Activated CD4-positive, alpha-beta memory T cell treated with anti-CD3 and anti-CD28 coated beads, Interleukin-2, amount 10 ng/mL, durations not matched to agents 7 days and 5 days (primary cell): ENCODE results near the gene OTOG. TPM values are rescaled to one million over a fixed set of nuclear protein-coding genes. Genes with fewer than 3 reads are reported as not detected.

Experiments
- CTCF ChIA-PET: fragments of 350-600 bp; sonication (Branson Sonifier 250); formaldehyde crosslinking; loops from one replicate; lab custom pipeline; 2021; ENCODE audit warnings: antibody characterized with exemption, inconsistent platforms; lab: Charles Lee
- POLR2A ChIA-PET: fragments of 350-600 bp; sonication (Branson Sonifier 250); formaldehyde crosslinking; loops from one replicate; lab custom pipeline; 2021; ENCODE audit warnings: antibody characterized with exemption; lab: Charles Lee
- DNase-seq: peaks from one replicate; pipeline ENCODE4 v3.0.0-alpha.2; 2020
- H3K27ac Mint-ChIP-seq: one replicate; pipeline ENCODE4 v1.8.0; 2021; ENCODE audit warnings: mild to moderate bottlenecking, mixed read lengths
- H3K27me3 Mint-ChIP-seq: one replicate; pipeline ENCODE4 v1.8.0; 2021; ENCODE audit warnings: mixed read lengths
- H3K36me3 Mint-ChIP-seq: one replicate; pipeline ENCODE4 v1.8.0; 2021; ENCODE audit warnings: low read depth, mixed read lengths
- H3K4me1 Mint-ChIP-seq: one replicate; pipeline ENCODE4 v1.8.0; 2021; ENCODE audit warnings: mixed read lengths
- H3K4me3 Mint-ChIP-seq: one replicate; pipeline ENCODE4 v1.8.0; 2021; ENCODE audit warnings: mild to moderate bottlenecking, mixed read lengths
- H3K9me3 Mint-ChIP-seq: one replicate; pipeline ENCODE4 v1.8.0; 2021; ENCODE audit warnings: mixed read lengths
- total RNA-seq, 2 experiments: library from RNA; stranded (reverse); gene quantifications; one replicate each; pipeline ENCODE4 v1.2.3, GENCODE V29; 2021

OTOG gene
- total RNA-seq, 2 experiments from 2014 or later, result not detected

DNA sequence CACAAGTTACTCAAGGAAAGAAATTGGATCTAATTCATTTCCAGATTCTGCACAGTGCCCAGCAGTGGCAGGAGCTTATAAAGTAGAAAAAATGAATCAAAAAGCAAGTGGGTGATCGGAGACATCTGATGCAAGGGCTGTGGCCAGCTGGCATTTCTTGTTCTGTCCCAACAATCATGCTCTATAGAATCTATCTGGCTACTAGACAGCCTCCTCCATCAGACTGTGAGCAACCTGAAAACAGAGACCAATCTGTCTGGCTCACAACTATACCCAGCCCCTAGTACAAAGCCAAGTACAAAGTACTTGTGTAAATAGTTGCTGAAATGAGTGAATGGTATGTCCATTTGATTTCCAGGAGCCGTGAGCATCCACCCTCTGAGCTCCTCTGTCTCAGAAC lies 14.3 kb upstream of the OTOG start:
- H3K4me1 Mint-ChIP-seq, result no peaks in the 10 kb centered on the region
- H3K27ac Mint-ChIP-seq, result no peak overlapping the region
- POLR2A ChIA-PET, result no interaction called here
- DNase-seq, result no peak
- H3K9me3 Mint-ChIP-seq, result no peaks in the 10 kb centered on the region
- CTCF ChIA-PET, result no interaction called here
- H3K27me3 Mint-ChIP-seq, result peaks cover 21% of the 10 kb centered on the region
- no peaks in the 10 kb centered on the region for H3K36me3 Mint-ChIP-seq
- H3K4me3 Mint-ChIP-seq, result no peak overlapping the region

DNA sequence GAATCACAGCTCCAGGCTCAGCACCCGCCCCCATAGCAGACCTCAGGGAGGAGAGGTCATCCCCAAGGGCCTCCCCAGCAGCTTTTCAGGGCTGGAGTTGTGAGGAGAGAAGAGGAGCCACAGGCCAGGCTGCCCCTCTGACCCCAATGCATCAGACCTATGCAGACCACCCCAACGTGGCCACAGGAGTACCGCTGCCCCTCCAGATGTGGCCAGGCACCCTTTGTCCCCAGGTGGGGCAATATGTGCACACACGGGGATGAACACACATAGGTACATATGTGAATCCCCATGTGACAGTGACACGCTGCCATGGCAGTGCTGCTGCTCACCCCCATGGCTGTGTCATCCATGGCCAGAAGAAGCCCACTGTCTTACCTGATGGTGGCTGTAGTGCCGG lies 13.7 kb upstream of the OTOG start:
- H3K9me3 Mint-ChIP-seq, result no peaks in the 10 kb centered on the region
- DNase-seq, result no peak
- H3K36me3 Mint-ChIP-seq, result no peaks in the 10 kb centered on the region
- ChIA-PET POLR2A (no interaction called here), CTCF (no interaction called here)
- peaks cover 22% of the 10 kb centered on the region for H3K27me3 Mint-ChIP-seq
- H3K4me3 Mint-ChIP-seq, result no peak overlapping the region
- no peak overlapping the region for H3K27ac Mint-ChIP-seq
- H3K4me1 Mint-ChIP-seq, result no peaks in the 10 kb centered on the region

DNA sequence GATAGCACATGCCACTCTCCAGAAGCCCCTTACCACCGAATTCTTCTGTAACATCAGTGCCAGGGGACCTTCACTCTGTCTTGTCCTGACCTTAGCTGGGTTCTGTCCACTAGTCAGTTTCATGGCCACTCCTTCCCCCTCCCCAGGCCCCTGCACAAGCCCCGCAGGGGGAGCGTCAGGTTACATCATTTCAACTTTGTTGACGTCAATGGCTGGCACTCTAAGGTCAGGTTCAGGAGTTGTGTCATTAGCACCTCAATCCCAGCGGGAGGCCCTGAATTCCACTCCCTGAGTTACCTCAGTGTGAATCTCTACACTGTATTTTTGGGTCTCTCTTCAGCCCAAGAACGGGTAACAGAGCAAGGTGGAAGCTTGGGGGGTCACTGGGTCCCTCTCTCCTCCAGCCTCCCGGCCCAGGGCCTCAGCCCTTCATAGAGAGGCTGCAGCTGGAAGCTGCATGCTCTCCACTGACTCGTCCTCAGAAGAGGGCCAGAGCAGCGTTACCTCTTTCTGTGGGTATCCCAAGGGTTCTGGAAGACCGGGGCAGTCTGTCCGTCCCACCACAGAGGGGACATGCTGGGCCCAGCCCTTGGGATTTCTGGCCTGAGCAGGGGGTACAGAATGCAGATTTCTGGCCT lies 13.2 kb upstream of the OTOG start:
- peaks cover 24% of the 10 kb centered on the region for H3K27me3 Mint-ChIP-seq
- DNase-seq, result no peak
- no peaks in the 10 kb centered on the region for H3K36me3 Mint-ChIP-seq
- H3K4me1 Mint-ChIP-seq, result no peaks in the 10 kb centered on the region
- no peak overlapping the region for H3K27ac Mint-ChIP-seq
- H3K4me3 Mint-ChIP-seq, result no peak overlapping the region
- POLR2A ChIA-PET, result no interaction called here
- CTCF ChIA-PET, result no interaction called here
- no peaks in the 10 kb centered on the region for H3K9me3 Mint-ChIP-seq

DNA sequence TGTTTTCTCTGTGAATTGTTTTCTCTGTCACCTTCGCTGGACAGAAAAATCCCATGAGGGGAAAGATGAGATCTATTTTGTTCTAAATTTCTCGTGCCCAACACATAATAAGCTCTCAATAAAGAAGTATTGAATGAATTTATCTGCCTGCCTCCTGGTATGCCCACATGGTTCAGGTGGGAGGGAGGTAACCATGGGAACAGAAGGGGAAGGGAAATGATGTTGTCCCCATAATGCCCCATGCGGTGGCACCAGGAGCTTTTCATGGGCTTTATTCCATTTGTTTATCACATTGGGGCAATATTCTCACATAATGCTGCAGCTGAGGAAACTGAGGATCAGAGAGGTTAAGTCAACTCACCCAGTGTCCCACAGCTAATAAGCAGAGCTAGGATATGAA lies 11.6 kb upstream of the OTOG start:
- H3K27me3 Mint-ChIP-seq, result peaks cover 28% of the 10 kb centered on the region
- no peaks in the 10 kb centered on the region for H3K36me3 Mint-ChIP-seq
- no peak overlapping the region for H3K4me3 Mint-ChIP-seq
- ChIA-PET CTCF (no interaction called here), POLR2A (no interaction called here)
- no peaks in the 10 kb centered on the region for H3K4me1 Mint-ChIP-seq
- H3K9me3 Mint-ChIP-seq, result no peaks in the 10 kb centered on the region
- H3K27ac Mint-ChIP-seq, result no peak overlapping the region
- no peak for DNase-seq

DNA sequence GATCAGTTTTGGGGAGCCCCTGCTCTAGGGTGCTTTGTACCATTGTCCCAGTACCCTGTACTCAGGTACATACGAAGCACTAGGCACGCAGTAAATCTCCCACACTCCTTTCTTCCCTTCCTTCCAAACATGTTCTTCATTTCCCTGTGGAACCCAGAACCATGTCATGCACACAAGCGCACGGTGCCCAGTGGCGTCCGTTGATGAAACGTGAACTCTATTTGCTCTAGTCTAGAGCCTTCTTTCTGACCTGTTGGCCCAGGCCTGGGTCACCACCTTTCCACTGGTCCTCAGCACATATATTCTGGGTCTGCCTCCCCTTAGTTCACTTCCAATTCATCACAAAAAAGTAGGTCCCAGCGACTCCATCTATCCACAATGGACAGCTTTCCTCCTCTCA lies 9.8 kb upstream of the OTOG start:
- no peak for DNase-seq
- POLR2A ChIA-PET, result no interaction called here
- CTCF ChIA-PET, result no interaction called here
- H3K27ac Mint-ChIP-seq, result no peak overlapping the region
- H3K4me1 Mint-ChIP-seq, result no peaks in the 10 kb centered on the region
- H3K4me3 Mint-ChIP-seq, result no peak overlapping the region
- peaks cover 31% of the 10 kb centered on the region for H3K27me3 Mint-ChIP-seq
- H3K36me3 Mint-ChIP-seq, result no peaks in the 10 kb centered on the region
- H3K9me3 Mint-ChIP-seq, result no peaks in the 10 kb centered on the region

DNA sequence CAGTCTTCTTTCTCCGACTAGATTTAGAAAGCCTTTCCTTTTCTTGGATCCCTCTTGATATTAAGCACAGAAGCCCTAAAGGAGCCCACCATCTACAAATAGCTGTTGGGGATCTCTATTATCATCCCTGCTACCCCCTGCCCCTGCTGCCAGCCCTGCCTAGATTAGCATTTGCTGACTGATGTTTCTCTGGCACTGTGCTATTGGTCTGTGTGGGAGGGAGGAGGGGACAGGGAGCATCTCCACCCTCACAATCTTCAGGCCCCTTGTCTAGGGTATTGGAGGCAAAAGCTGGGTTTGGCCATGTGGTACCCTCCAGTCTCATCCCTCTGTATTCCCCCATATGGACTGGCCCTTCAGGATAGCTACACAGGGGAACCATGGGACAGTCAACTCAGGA lies 9.0 kb upstream of the OTOG start:
- CTCF ChIA-PET, result no interaction called here
- no peaks in the 10 kb centered on the region for H3K9me3 Mint-ChIP-seq

DNA sequence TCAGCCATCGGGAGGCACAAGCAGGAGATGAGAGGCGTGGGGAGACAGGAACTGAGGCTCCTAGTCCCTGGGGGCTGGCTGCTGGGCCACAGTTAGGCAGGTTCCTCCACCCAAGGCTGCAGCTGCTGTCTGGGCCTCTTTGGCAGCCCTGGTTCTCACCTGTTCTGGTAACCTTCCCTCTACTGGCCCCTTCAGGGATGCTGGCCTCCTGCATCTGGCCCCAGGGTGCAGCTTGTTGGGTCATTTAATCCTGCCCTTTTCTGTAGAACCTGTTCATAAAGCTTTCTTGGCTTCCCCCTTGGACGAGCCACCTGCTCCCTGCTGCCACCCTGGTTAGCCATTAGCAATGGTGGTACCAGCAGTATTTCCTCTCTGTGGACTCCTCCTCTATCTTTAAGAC lies 8.3 kb upstream of the OTOG start:
- no peak overlapping the region for H3K4me3 Mint-ChIP-seq
- no peak overlapping the region for H3K27ac Mint-ChIP-seq
- H3K27me3 Mint-ChIP-seq, result peaks cover 31% of the 10 kb centered on the region
- CTCF ChIA-PET, result no interaction called here
- no peaks in the 10 kb centered on the region for H3K9me3 Mint-ChIP-seq
- POLR2A ChIA-PET, result no interaction called here
- no peaks in the 10 kb centered on the region for H3K4me1 Mint-ChIP-seq
- H3K36me3 Mint-ChIP-seq, result no peaks in the 10 kb centered on the region
- no peak for DNase-seq

More for the DNA sequence above, 9.0 kb upstream of the OTOG start:
- Mint-ChIP-seq H3K36me3 (no peaks in the 10 kb centered on the region), H3K4me1 (no peaks in the 10 kb centered on the region), H3K4me3 (no peak overlapping the region), H3K27me3 (peaks cover 29% of the 10 kb centered on the region), H3K27ac (no peak overlapping the region)
- POLR2A ChIA-PET, result no interaction called here
- DNase-seq, result no peak

DNA sequence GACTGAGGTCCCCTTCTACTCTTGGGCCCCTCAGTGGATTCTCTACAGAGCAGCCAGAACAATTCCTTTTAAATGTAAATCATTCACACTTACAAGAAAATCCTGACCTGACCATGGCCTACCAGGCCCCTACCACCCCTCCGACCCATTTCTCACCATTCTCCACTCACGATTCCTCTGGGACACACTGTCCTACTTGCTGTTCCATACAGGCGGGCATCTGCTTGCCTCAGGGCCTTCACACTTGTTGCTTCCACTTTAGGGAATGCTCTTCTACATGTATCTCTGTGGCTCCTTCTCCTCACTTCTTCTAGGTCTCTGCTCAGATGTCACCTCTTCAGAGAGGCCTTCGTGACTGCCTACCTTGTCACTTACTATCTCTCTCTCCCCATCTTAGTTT lies 6.3 kb upstream of the OTOG start:
- CTCF ChIA-PET, result no interaction called here
- H3K4me3 Mint-ChIP-seq, result no peak overlapping the region
- DNase-seq, result no peak
- POLR2A ChIA-PET, result no interaction called here
- no peaks in the 10 kb centered on the region for H3K36me3 Mint-ChIP-seq
- peaks cover 36% of the 10 kb centered on the region for H3K27me3 Mint-ChIP-seq
- H3K4me1 Mint-ChIP-seq, result peaks cover 2% of the 10 kb centered on the region
- H3K9me3 Mint-ChIP-seq, result no peaks in the 10 kb centered on the region
- H3K27ac Mint-ChIP-seq, result no peak overlapping the region

DNA sequence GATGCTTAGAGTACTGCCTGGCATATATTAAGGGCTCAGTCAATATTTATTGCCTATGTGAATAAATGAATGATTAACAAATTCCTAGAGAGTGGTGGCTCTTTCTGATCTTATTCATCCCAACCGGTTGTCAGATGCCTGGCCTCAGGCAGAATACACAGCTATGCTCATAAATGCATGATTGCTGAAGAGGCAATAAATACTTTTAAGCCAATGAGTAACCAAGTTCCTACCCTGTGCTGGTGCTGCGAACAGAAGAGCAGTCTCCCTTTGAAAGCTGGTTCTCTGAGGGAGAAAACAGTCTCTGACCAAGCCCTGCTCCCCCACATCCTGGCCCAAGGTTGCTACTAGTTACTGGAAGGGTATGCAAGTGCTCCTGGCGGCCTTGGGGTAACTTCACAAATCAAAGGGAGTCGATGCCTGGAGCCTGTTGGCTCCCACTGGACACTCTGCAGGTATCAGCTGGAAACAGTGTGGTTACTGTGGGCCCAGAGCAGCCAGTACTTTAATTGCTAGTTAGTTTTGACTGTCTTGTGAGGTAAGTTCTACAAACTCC lies 5.7 kb upstream of the OTOG start:
- no peak overlapping the region for H3K27ac Mint-ChIP-seq
- DNase-seq, result no peak
- POLR2A ChIA-PET, result no interaction called here
- H3K9me3 Mint-ChIP-seq, result no peaks in the 10 kb centered on the region
- H3K4me1 Mint-ChIP-seq, result peaks cover 2% of the 10 kb centered on the region
- CTCF ChIA-PET, result no interaction called here
- no peak overlapping the region for H3K4me3 Mint-ChIP-seq
- H3K36me3 Mint-ChIP-seq, result no peaks in the 10 kb centered on the region
- peaks cover 38% of the 10 kb centered on the region for H3K27me3 Mint-ChIP-seq

DNA sequence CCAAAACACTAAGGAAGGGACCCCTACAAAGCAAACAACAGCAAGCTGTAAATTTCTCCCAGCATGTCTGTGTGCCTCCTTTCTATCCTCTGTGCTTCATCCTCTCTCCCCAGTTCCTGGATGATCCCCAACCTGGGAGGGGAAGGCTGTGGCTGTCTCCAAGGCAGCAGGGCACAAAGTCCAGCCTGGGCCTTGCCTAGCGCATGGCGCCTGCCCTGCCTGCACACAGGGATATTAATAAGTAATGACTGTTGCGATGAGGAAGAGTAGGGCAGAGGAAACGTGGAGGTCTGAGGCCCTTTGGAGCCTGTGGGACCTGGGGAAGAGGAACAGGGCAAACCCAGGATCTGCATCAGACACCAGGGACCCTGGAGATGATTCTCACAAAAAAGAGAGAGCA lies 4.8 kb upstream of the OTOG start:
- Mint-ChIP-seq H3K4me3 (no peak overlapping the region), H3K27ac (no peak overlapping the region), H3K27me3 (peaks cover 41% of the 10 kb centered on the region), H3K36me3 (no peaks in the 10 kb centered on the region), H3K4me1 (peaks cover 2% of the 10 kb centered on the region), H3K9me3 (no peaks in the 10 kb centered on the region)
- DNase-seq, result no peak
- CTCF ChIA-PET, result interaction anchor here (1.5 kb wide), 1 partner anchor 158 kb away, joined by 6 read pairs; no protein-coding TSS in a partner anchor
- POLR2A ChIA-PET, result no interaction called here

DNA sequence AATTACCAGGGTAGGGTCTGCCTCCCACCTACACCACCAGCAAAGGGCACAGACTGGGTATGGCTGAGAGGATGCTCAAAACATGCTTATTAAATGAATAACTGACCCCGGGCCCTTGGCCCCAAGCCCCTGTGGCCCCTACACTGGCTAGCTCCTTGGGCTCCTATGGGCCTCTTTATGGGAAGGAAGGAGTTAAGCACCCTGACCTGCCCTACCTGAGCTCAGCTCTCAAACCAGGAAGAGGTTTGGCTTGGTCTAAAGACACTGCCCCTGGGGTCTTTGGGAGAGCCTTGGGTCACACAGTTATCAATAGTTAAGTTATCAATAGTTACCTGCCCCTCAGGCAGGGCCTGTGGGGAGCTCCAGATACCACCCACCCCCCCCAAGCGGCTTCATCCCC lies 4.0 kb upstream of the OTOG start:
- H3K27ac Mint-ChIP-seq, result no peak overlapping the region
- H3K27me3 Mint-ChIP-seq, result peaks cover 40% of the 10 kb centered on the region
- no peak overlapping the region for H3K4me3 Mint-ChIP-seq
- peaks cover 2% of the 10 kb centered on the region for H3K4me1 Mint-ChIP-seq
- CTCF ChIA-PET, result interaction anchor here (1.5 to 1.8 kb wide), 2 partner anchors 15 to 159 kb away, joined by 5 to 6 read pairs; no protein-coding TSS in a partner anchor
- no peak for DNase-seq
- POLR2A ChIA-PET, result no interaction called here
- no peaks in the 10 kb centered on the region for H3K36me3 Mint-ChIP-seq
- H3K9me3 Mint-ChIP-seq, result no peaks in the 10 kb centered on the region

DNA sequence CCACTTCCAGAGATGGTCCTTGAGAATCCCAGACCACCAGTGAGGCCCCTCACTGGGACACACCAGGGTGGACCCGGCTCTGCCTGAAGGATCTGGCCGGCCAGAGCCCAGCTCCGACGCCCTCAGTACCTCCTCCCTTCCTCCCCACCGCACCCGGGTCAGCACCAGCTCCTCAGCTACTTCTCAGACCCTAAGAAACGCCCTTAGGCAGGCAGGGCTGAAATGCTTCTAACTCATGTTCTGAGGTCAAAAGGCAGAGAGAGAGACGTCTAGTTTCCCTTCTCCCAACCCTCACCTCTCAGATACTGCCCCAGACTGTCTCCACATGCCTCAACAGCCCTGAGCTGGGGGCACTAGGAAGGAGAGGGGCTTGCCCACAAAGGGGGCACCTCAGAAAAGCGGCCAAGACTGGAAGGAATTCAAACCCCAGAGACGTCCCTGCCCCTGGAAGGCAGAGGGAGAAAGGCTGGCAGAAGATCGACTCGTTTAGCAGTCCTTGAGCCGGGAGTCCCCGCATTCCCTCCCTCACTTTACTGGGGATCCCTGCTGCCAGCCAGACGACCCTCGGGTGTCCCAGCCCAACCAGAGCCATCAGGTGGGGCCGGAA lies 3.4 kb upstream of the OTOG start:
- no peak for DNase-seq
- CTCF ChIA-PET, result interaction anchor here (1.5 to 1.8 kb wide), 2 partner anchors 16 to 159 kb away, joined by 5 to 6 read pairs; no protein-coding TSS in a partner anchor
- peaks cover 2% of the 10 kb centered on the region for H3K4me1 Mint-ChIP-seq
- H3K4me3 Mint-ChIP-seq, result no peak overlapping the region
- POLR2A ChIA-PET, result interaction anchor here (0.5 kb wide), 1 partner anchor 322 kb away, joined by 3 read pairs; no protein-coding TSS in a partner anchor
- H3K27me3 Mint-ChIP-seq, result peaks cover 41% of the 10 kb centered on the region
- H3K27ac Mint-ChIP-seq, result no peak overlapping the region
- no peaks in the 10 kb centered on the region for H3K36me3 Mint-ChIP-seq
- H3K9me3 Mint-ChIP-seq, result no peaks in the 10 kb centered on the region

DNA sequence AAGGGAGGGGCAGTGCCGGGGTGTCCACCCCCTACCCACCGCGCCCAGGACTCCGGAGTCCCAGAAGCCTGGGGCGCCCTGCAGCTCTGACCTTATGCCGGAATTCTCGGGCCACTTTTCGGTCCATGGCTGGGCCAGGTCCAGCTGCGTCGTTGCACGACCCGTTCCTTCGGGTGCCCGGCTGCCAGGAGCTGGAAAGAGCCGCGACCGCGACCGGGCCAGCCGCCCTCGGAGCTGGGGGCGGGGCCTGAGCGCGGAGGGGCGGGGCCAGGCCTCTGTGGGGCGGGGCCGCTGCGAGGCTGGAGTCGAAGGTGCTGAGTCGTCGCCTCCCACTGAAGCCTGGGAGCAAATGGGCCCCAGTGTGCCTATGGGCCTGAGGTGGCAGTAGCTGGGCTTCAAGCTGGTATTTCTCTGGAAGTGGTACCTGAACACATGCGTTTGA lies 2.9 kb upstream of the OTOG start, which contains the start of gene USH1C:
Gene USH1C (minus strand): TSS at position 236 of the 442 bp plus-strand sequence. CDS start 109 bp downstream, at position 127.
- Mint-ChIP-seq H3K27me3 (peaks cover 41% of the 10 kb centered on the region), H3K27ac (no peak within 1 kb of the TSS), H3K9me3 (no peaks in the 10 kb centered on the region), H3K4me3 (no peak within 1 kb of the TSS), H3K36me3 (no peaks in the 10 kb centered on the region), H3K4me1 (peaks cover 2% of the 10 kb centered on the region)
- CTCF ChIA-PET, result interaction anchor here (1.8 kb wide), 1 partner anchor 16 kb away, joined by 5 read pairs; no protein-coding TSS in a partner anchor
- peak; percentile 24 for DNase-seq
- POLR2A ChIA-PET, result interaction anchor here (0.5 kb wide), 1 partner anchor 323 kb away, joined by 3 read pairs; no protein-coding TSS in a partner anchor
